ENCODE results near the gene HBS1L. TPM values are rescaled to one million over a fixed set of nuclear protein-coding genes. Genes with fewer than 3 reads are reported as not detected.

Gene HBS1L
- total and polyA plus RNA-seq, 4 donors, result 32.7 to 89.0 (median 52.2) TPM

DNA sequence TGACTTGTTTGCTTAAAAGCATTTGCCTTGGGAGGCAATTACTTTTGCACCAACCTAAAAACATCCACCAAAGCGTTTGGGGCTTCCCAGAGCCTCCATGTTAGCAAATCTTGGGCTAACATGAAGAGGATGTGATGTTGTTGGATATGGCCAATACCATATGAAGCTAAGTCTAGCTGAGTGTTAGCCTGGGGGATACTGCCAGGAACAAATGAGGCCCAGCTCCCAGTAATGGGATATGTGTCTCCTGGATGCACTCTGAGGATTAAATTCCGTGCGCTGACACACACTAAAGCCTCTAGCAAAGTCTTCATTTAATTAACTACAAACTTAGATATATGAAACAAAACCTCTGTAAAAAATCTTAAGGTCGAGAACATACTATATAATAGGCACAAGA, 35.3 kb upstream of the HBS1L start (continued):
- TF ChIP-seq, protein P1, sequence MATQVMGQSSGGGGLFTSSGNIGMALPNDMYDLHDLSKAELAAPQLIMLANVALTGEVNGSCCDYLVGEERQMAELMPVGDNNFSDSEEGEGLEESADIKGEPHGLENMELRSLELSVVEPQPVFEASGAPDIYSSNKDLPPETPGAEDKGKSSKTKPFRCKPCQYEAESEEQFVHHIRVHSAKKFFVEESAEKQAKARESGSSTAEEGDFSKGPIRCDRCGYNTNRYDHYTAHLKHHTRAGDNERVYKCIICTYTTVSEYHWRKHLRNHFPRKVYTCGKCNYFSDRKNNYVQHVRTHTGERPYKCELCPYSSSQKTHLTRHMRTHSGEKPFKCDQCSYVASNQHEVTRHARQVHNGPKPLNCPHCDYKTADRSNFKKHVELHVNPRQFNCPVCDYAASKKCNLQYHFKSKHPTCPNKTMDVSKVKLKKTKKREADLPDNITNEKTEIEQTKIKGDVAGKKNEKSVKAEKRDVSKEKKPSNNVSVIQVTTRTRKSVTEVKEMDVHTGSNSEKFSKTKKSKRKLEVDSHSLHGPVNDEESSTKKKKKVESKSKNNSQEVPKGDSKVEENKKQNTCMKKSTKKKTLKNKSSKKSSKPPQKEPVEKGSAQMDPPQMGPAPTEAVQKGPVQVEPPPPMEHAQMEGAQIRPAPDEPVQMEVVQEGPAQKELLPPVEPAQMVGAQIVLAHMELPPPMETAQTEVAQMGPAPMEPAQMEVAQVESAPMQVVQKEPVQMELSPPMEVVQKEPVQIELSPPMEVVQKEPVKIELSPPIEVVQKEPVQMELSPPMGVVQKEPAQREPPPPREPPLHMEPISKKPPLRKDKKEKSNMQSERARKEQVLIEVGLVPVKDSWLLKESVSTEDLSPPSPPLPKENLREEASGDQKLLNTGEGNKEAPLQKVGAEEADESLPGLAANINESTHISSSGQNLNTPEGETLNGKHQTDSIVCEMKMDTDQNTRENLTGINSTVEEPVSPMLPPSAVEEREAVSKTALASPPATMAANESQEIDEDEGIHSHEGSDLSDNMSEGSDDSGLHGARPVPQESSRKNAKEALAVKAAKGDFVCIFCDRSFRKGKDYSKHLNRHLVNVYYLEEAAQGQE (IDR thresholded peaks at IDR 0.05), result no peak

GRCh38 chr6:135088818-135089809, 34.5 kb upstream of the HBS1L start:
- peak overlapping the region; percentile 17 to 52 for H3K9ac ChIP-seq (ENCODE audit: low read depth in 1 of 2, low read length in 2 of 2)
- TF ChIP-seq FOXA2 (IDR thresholded peaks at IDR 0.05) (no peak), HNF4A (conservative IDR thresholded peaks at IDR 0.05) (peak; percentile 71 to 77), TAF1 (conservative IDR thresholded peaks at IDR 0.05) (no peak), NR2F2 (IDR thresholded peaks at IDR 0.05) (no peak), ZBTB33 (IDR thresholded peaks at IDR 0.05) (no peak), GABPA (IDR thresholded peaks at IDR 0.05 in 1 of 2, conservative IDR thresholded peaks at IDR 0.05 in 1 of 2) (no peak), ATF3 (IDR thresholded peaks at IDR 0.05) (peak; percentile 88), EGR1 (IDR thresholded peaks at IDR 0.05; ENCODE audit: low read depth in 2 of 2) (no peak), HNF4G (IDR thresholded peaks at IDR 0.05) (no peak), SP1 (IDR thresholded peaks at IDR 0.05) (peak; percentile 63), RXRA (IDR thresholded peaks at IDR 0.05) (peak; percentile 41 to 52), RAD21 (IDR thresholded peaks at IDR 0.05) (peak; percentile 66 to 72), FOXA1 (IDR thresholded peaks at IDR 0.05) (no peak), CTCF (IDR thresholded peaks at IDR 0.05; ENCODE audit: low read depth, low read length, missing input control) (peak; percentile 56), YY1 (IDR thresholded peaks at IDR 0.05) (peak; percentile 30), JUND (IDR thresholded peaks at IDR 0.05) (peak; percentile 28 to 38)
- TF ChIP-seq, protein P1 (IDR thresholded peaks at IDR 0.05), result no peak
- TF ChIP-seq, protein P2, sequence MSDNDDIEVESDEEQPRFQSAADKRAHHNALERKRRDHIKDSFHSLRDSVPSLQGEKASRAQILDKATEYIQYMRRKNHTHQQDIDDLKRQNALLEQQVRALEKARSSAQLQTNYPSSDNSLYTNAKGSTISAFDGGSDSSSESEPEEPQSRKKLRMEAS (IDR thresholded peaks at IDR 0.05), result peak; percentile 11
- DNase-seq (ENCODE audit: low spot score), result no peak

More at GRCh38 chr6:135088818-135089809, 34.5 kb upstream of the HBS1L start:
- Histone ChIP-seq H3K4me3 (ENCODE audit: low read depth in 1 of 3, low read length in 3 of 3) (peak overlapping the region; percentile 42 to 52 (median 46)), H3K27ac (ENCODE audit: low read depth in 1 of 2, low read length in 2 of 2) (peak overlapping the region; percentile 73 to 77), H3K4me1 (ENCODE audit: control insufficient read depth in 4 of 4, insufficient read depth in 4 of 4, low read length in 3 of 4) (peaks cover 0 to 12% (median 5%) of the 10 kb centered on the region in 4 donors), H3K27me3 (ENCODE audit: control insufficient read depth in 4 of 4, insufficient read depth in 4 of 4, low read length in 3 of 4) (no peaks in the 10 kb centered on the region), H3K36me3 (ENCODE audit: control insufficient read depth in 4 of 4, insufficient read depth in 3 of 4, low read depth in 1 of 4, low read length in 3 of 4) (no peaks in the 10 kb centered on the region), H3K9me3 (ENCODE audit: control insufficient read depth in 4 of 4, low read length in 3 of 4) (no peaks in the 10 kb centered on the region)
- 38% methylated on average over 3 of the region's 3 CpGs for WGBS

All from liver (tissue), 9 donors.